ENCODE data around the gene PCAT7.

PCAT7 gene

DNA sequence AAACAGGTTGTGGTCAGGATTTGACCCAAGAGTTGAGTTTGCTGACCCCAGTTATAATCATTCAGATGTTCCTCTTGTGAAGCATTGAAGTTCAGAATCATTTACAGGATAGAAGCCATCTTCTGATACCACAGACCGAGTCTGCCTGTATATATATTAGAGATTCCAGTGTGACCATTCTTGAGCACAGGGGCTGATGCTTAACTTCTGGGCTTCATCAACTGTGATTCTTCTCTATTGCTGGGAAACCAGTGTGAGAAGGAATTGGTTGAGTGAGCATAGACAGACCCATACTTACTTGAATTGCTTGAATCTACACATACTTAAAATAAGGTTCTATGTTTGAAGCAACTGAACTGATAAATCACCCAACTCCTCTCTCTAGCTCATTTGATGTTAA, 27.9 kb upstream of the PCAT7 start:
- no peaks in the 10 kb centered on the region for H3F3A ChIP-seq (ENCODE audit: insufficient read depth, low read length)
- no peaks in the 10 kb centered on the region for H3K79me2 ChIP-seq (ENCODE audit: low read length)
- no peak overlapping the region for H3K4me2 ChIP-seq (ENCODE audit: low read depth, low read length)
- H3K9me3 ChIP-seq (replicated peaks; ENCODE audit: insufficient read depth, low read length): no peaks in the 10 kb centered on the region
- DNase-seq: no peak
- no peak overlapping the region for H3K9ac ChIP-seq (ENCODE audit: low read length)
- H3K4me1 ChIP-seq (ENCODE audit: low read length): no peaks in the 10 kb centered on the region
- H2AFZ ChIP-seq (ENCODE audit: low read length): no peak overlapping the region
- no peaks in the 10 kb centered on the region for H3K27me3 ChIP-seq (replicated peaks; ENCODE audit: insufficient read depth, low read length)
- no peak overlapping the region for H3K4me3 ChIP-seq (ENCODE audit: low read length)
- no peaks in the 10 kb centered on the region for H4K20me1 ChIP-seq (ENCODE audit: insufficient read depth, low read length)
- H3K27ac ChIP-seq (ENCODE audit: low read length): no peak overlapping the region
- no peaks in the 10 kb centered on the region for H3K36me3 ChIP-seq (replicated peaks; ENCODE audit: insufficient read depth, low read length)
- no peaks in the 10 kb centered on the region for H3K9me2 ChIP-seq (replicated peaks; ENCODE audit: insufficient read depth, low read length)
- TF ChIP-seq, protein P1, sequence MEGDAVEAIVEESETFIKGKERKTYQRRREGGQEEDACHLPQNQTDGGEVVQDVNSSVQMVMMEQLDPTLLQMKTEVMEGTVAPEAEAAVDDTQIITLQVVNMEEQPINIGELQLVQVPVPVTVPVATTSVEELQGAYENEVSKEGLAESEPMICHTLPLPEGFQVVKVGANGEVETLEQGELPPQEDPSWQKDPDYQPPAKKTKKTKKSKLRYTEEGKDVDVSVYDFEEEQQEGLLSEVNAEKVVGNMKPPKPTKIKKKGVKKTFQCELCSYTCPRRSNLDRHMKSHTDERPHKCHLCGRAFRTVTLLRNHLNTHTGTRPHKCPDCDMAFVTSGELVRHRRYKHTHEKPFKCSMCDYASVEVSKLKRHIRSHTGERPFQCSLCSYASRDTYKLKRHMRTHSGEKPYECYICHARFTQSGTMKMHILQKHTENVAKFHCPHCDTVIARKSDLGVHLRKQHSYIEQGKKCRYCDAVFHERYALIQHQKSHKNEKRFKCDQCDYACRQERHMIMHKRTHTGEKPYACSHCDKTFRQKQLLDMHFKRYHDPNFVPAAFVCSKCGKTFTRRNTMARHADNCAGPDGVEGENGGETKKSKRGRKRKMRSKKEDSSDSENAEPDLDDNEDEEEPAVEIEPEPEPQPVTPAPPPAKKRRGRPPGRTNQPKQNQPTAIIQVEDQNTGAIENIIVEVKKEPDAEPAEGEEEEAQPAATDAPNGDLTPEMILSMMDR (IDR thresholded peaks at IDR 0.05; ENCODE audit: low read length): no peak
- TF ChIP-seq EZH2phosphoT487 (IDR thresholded peaks at IDR 0.05; ENCODE audit: low read length) (no peak), EZH2 (optimal IDR thresholded peaks at IDR 0.05; ENCODE audit: low read depth, low read length) (no peak)

DNA sequence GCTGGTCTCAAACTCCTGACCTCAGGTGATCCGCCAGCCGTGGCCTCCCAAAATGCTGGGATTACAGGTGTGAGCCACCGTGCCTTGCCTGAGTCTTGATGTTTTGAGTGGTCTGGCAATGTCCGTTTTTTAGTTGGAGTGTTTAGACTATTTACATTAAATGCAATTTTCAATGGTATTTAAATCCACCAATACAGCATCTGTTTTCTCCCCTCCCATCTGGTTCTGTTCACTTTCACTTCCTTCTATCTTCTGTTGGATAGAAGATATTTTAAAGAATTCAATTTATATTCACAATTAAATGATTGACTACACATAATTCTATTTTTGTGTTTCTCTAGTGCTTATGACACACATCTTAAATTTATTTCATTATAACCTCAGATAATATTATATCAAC, 26.0 kb upstream of the PCAT7 start:
- no peak overlapping the region for H3K4me2 ChIP-seq (ENCODE audit: low read depth, low read length)
- no peaks in the 10 kb centered on the region for H3K4me1 ChIP-seq (ENCODE audit: low read length)
- no peak overlapping the region for H3K9ac ChIP-seq (ENCODE audit: low read length)
- no peaks in the 10 kb centered on the region for H3K9me2 ChIP-seq (replicated peaks; ENCODE audit: insufficient read depth, low read length)
- H2AFZ ChIP-seq (ENCODE audit: low read length): no peak overlapping the region
- H3F3A ChIP-seq (ENCODE audit: insufficient read depth, low read length): no peaks in the 10 kb centered on the region
- no peak overlapping the region for H3K27ac ChIP-seq (ENCODE audit: low read length)
- no peaks in the 10 kb centered on the region for H3K36me3 ChIP-seq (replicated peaks; ENCODE audit: insufficient read depth, low read length)
- H3K27me3 ChIP-seq (replicated peaks; ENCODE audit: insufficient read depth, low read length): no peaks in the 10 kb centered on the region
- TF ChIP-seq EZH2 (optimal IDR thresholded peaks at IDR 0.05; ENCODE audit: low read depth, low read length) (no peak), EZH2phosphoT487 (IDR thresholded peaks at IDR 0.05; ENCODE audit: low read length) (no peak)
- TF ChIP-seq, protein P1 (IDR thresholded peaks at IDR 0.05; ENCODE audit: low read length): no peak
- no peak for DNase-seq
- no peaks in the 10 kb centered on the region for H3K79me2 ChIP-seq (ENCODE audit: low read length)
- no peaks in the 10 kb centered on the region for H3K9me3 ChIP-seq (replicated peaks; ENCODE audit: insufficient read depth, low read length)
- H4K20me1 ChIP-seq (ENCODE audit: insufficient read depth, low read length): no peaks in the 10 kb centered on the region
- no peak overlapping the region for H3K4me3 ChIP-seq (ENCODE audit: low read length)

DNA sequence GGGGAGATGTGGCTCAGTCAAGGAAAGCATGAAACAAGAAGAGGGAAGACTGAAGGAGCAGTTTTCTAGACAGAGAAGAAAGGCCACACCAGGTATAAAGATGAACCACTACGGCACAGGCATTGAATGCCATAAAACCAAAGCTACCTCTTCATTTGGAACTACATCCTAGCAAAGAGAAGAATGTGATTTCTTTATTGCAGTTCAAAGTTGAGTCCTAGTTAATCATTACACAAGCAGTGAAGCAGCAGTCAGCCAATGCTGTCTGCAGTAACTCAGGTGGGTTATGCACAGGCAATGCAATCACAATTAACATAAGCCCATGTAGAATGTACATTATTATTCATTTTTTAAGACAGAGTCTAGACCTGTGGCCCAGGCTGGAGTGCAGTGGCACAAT, 21.7 kb upstream of the PCAT7 start:
- no peaks in the 10 kb centered on the region for H3K9me3 ChIP-seq (replicated peaks; ENCODE audit: insufficient read depth, low read length)
- H3K27me3 ChIP-seq (replicated peaks; ENCODE audit: insufficient read depth, low read length): no peaks in the 10 kb centered on the region
- no peak for DNase-seq
- H3K79me2 ChIP-seq (ENCODE audit: low read length): no peaks in the 10 kb centered on the region
- no peak overlapping the region for H3K27ac ChIP-seq (ENCODE audit: low read length)
- no peaks in the 10 kb centered on the region for H3K4me1 ChIP-seq (ENCODE audit: low read length)
- no peak for TF ChIP-seq EZH2 (optimal IDR thresholded peaks at IDR 0.05; ENCODE audit: low read depth, low read length)
- TF ChIP-seq, protein P1 (IDR thresholded peaks at IDR 0.05; ENCODE audit: low read length): no peak
- TF ChIP-seq EZH2phosphoT487 (IDR thresholded peaks at IDR 0.05; ENCODE audit: low read length): no peak
- H3K4me3 ChIP-seq (ENCODE audit: low read length): no peak overlapping the region
- H4K20me1 ChIP-seq (ENCODE audit: insufficient read depth, low read length): no peaks in the 10 kb centered on the region
- H2AFZ ChIP-seq (ENCODE audit: low read length): no peak overlapping the region
- no peaks in the 10 kb centered on the region for H3K36me3 ChIP-seq (replicated peaks; ENCODE audit: insufficient read depth, low read length)
- no peaks in the 10 kb centered on the region for H3K9me2 ChIP-seq (replicated peaks; ENCODE audit: insufficient read depth, low read length)
- H3F3A ChIP-seq (ENCODE audit: insufficient read depth, low read length): no peaks in the 10 kb centered on the region
- H3K4me2 ChIP-seq (ENCODE audit: low read depth, low read length): no peak overlapping the region
- H3K9ac ChIP-seq (ENCODE audit: low read length): no peak overlapping the region

All from MM.1S (cell line).